ENCODE measurements around the gene EHMT2. TPM values are rescaled to one million over a fixed set of nuclear protein-coding genes. Genes with fewer than 3 reads are reported as not detected.

EHMT2 gene
- total RNA-seq, 1 donor from 2014 or later, result 15.6 TPM

DNA sequence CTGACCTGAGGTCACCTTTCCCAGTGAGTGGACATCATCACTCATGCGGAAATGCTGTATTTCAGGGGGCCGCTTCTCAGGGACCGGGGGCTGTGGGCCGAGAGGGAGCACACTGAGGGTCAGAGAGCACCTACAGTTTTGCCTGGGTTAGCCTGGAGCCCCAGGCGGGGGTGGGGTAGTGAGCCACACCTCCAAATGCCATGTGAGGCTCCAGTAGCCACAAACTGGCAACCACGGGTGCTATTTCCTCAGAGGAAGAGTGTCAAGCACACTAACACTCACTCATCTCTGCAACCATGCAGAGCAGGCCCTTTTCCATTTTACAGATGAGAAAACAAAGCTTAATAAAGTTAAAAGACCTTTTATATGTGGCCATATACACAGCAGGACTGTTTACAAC, 4.7 kb downstream of the EHMT2 start:
- Histone ChIP-seq H3K4me1 (peaks cover 14% of the 10 kb centered on the region), H3K27me3 (ENCODE audit: low read depth) (no peaks in the 10 kb centered on the region), H3K36me3 (peaks cover 68% of the 10 kb centered on the region), H3K9me3 (replicated peaks) (no peaks in the 10 kb centered on the region), H3K4me3 (no peak overlapping the region), H3K27ac (replicated peaks) (no peak overlapping the region)
- intact Hi-C loops (cut with micrococcal nuclease), result no loop called here
- no peak for DNase-seq
- TF ChIP-seq, protein P1, sequence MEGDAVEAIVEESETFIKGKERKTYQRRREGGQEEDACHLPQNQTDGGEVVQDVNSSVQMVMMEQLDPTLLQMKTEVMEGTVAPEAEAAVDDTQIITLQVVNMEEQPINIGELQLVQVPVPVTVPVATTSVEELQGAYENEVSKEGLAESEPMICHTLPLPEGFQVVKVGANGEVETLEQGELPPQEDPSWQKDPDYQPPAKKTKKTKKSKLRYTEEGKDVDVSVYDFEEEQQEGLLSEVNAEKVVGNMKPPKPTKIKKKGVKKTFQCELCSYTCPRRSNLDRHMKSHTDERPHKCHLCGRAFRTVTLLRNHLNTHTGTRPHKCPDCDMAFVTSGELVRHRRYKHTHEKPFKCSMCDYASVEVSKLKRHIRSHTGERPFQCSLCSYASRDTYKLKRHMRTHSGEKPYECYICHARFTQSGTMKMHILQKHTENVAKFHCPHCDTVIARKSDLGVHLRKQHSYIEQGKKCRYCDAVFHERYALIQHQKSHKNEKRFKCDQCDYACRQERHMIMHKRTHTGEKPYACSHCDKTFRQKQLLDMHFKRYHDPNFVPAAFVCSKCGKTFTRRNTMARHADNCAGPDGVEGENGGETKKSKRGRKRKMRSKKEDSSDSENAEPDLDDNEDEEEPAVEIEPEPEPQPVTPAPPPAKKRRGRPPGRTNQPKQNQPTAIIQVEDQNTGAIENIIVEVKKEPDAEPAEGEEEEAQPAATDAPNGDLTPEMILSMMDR (IDR thresholded peaks at IDR 0.05; ENCODE audit: borderline replicate concordance), result no peak

DNA sequence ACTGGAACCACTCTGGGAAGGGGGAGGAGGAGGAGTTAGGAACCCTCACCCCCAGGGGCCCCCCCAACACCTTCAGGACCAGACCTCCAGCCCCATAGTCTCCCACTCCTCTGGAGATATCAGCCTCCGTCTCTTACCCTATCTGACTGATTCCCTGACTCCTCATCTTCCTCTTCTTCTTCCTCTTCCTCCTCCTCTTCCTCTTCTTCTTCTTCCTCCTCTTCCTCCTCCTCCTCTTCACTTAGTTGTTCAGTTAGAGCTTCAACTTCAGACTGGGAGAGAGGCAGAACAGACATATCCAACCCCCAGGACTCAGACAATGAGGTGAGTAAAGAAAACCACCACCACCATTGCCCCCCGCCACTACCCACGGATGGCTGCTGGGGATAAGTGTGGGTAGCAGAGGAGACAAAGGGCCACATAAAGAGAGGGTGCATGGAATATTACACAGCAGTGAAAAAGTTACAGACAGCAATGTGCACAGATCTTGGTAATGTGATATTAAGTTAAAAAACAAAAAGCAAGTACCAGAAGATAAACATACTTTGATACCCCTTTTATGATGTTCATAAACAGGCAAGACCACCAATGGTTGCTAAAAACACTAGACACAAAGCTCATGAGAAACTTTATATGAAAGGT, 8.0 kb downstream of the EHMT2 start:
- Histone ChIP-seq H3K4me3 (no peak overlapping the region), H3K4me1 (no peaks in the 10 kb centered on the region), H3K27ac (replicated peaks) (no peak overlapping the region), H3K27me3 (ENCODE audit: low read depth) (no peaks in the 10 kb centered on the region), H3K36me3 (peaks cover 96% of the 10 kb centered on the region), H3K9me3 (replicated peaks) (no peaks in the 10 kb centered on the region)
- DNase-seq, result no peak
- TF ChIP-seq, protein P1 (IDR thresholded peaks at IDR 0.05; ENCODE audit: borderline replicate concordance), result no peak
- intact Hi-C loops (cut with micrococcal nuclease), result no loop called here

DNA sequence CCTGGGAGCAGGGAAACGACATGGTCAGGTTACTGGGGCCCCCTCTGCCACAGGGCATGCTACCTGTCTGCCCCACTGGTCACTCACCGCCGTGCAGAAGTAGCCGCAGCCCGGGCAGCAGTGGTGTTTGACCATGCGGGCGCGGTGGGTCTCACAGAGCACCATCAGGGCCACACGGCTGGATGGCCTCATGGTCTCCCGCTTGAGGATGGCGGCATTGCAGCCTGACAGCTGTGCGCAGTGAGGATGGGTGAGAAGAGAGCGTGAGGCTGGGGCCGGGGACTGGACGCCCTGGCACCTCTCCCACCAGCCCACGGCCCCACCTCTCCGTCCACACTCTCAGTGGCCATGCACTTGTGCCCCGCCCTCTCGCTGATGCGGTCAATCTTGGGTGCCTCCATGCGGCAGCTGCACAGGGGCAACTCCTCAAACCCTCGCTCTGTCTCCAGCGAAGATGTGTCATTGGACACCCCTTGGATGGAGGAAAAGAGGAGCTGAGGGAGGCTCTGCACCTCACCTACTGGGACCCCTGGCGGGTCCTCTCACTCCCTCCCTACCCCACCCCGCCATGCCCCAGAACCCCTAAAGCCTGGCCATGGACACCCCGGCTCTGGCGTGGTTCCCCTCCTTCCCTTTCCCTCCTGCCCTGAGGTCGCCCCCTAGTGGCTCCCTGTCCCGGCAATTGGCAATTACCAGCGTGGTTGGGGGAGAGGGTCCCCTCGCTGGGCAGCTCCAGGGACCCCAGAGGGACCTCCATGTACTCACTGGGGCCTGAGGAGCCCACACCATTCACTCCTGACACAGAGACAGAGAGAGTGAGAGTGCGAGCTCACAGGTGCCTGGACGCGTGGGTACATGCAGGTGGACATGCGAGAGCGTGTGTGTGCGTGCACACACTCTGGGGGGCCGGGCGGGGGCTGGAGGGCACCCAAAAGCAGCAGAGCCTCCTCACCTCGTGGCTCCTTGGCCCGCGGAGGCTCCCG, 8.9 kb downstream of the EHMT2 start:
- Histone ChIP-seq H3K4me3 (no peak overlapping the region), H3K9me3 (replicated peaks) (no peaks in the 10 kb centered on the region), H3K36me3 (peaks cover 96% of the 10 kb centered on the region), H3K27me3 (ENCODE audit: low read depth) (no peaks in the 10 kb centered on the region), H3K4me1 (no peaks in the 10 kb centered on the region), H3K27ac (replicated peaks) (no peak overlapping the region)
- intact Hi-C loops (cut with micrococcal nuclease), result no loop called here
- peak; percentile 33 for DNase-seq
- TF ChIP-seq, protein P1 (IDR thresholded peaks at IDR 0.05; ENCODE audit: borderline replicate concordance), result peak; percentile 73

DNA sequence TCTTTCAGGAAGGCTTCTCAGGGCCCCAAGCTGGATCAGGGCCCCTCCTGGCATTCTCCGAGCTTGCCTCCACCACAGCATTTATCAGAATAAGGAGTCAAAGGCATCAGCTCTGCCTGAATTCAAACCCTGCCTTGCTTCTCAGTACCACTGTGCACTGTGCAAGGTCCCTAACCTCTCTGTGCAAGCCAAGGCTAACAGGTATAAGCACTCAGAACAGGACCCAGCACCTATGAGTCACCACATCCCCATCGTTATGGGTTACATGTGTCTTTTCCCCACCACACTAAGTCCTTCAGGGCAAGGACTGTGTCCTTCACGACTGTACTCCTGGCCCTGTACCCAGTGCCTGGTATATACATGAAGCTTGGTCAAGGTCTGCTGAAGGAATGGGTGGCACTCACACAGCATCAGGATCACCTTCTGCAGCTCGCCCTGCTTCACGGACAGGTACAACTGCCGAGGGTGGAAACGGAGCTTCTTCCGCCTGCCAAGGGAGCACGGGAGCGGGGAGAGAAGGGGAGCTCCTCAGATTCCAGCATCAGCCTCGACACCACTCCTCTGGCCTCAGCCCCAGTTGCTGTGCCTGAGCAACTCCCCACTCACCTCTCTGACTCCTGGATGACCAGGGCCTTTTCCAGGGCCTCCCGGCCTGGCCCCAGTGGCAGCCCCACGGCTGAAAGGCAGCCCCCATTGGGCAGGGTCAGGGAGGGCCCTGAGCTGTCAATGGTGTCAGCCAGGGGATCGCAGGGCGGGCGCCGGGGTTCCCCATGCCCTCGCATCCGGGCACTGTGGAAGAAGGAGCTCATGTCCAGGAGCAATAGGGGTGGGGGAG, 10.1 kb downstream of the EHMT2 start:
- no peaks in the 10 kb centered on the region for H3K4me1 ChIP-seq
- peaks cover 96% of the 10 kb centered on the region for H3K36me3 ChIP-seq
- H3K9me3 ChIP-seq (replicated peaks), result no peaks in the 10 kb centered on the region
- H3K4me3 ChIP-seq, result no peak overlapping the region
- intact Hi-C loops (cut with micrococcal nuclease), result no loop called here
- no peak overlapping the region for H3K27ac ChIP-seq (replicated peaks)
- TF ChIP-seq, protein P1 (IDR thresholded peaks at IDR 0.05; ENCODE audit: borderline replicate concordance), result no peak
- DNase-seq, result no peak
- H3K27me3 ChIP-seq (ENCODE audit: low read depth), result no peaks in the 10 kb centered on the region

DNA sequence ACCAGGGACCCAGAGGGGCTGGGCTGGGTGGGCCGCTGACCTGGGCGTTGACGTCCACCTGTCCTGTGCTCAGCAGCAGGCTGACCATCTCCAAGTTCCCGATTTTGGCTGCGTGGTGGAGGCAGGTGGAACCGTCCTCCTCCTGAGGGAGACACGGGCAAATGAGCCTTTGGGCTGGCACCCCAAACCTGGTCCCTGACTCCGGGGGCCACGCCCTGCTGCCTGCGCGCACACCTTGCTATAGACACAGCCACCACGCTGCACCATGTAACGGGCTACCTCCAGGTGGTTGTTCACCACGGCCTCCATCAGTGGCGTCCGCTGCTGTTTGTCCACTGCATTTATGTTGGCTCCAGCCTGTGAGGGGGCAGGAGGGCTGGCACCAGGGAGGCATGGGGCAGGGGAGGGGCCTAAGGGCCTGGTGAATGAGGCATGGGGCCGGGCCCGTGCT, 10.9 kb downstream of the EHMT2 start:
- H3K36me3 ChIP-seq, result peaks cover 93% of the 10 kb centered on the region
- DNase-seq, result no peak
- intact Hi-C loops (cut with micrococcal nuclease), result no loop called here
- H3K4me1 ChIP-seq, result no peaks in the 10 kb centered on the region
- no peaks in the 10 kb centered on the region for H3K9me3 ChIP-seq (replicated peaks)
- H3K4me3 ChIP-seq, result no peak overlapping the region
- H3K27ac ChIP-seq (replicated peaks), result no peak overlapping the region
- H3K27me3 ChIP-seq (ENCODE audit: low read depth), result no peaks in the 10 kb centered on the region
- TF ChIP-seq, protein P1 (IDR thresholded peaks at IDR 0.05; ENCODE audit: borderline replicate concordance), result no peak

Measured in left ventricle myocardium inferior (tissue), 1 donor.